Ovary (tissue), 9 donors: ENCODE results near the gene PARM1. TPM values are rescaled to one million over a fixed set of nuclear protein-coding genes. Genes with fewer than 3 reads are reported as not detected.

Experiments used
- DNase-seq, 5 donors: peaks; one replicate each; pipeline ENCODE4 v3.0.0-alpha.2; 2019 to 2020
- H3K27ac ChIP-seq, 2 donors: fragments of 200-600 bp; one replicate each; pipeline versions ENCODE4 v1.5.1 to v1.8.0; 2019 to 2022
- H3K27me3 ChIP-seq: fragments of 200-600 bp; one replicate; pipeline ENCODE4 v1.8.0; 2022
- H3K36me3 ChIP-seq: fragments of 200-600 bp; sonication (generic); one replicate; pipeline ENCODE4 v1.5.1; 2019
- H3K4me1 ChIP-seq: one replicate; pipeline ENCODE4 v1.8.1; 2013; ENCODE audit warnings: mild to moderate bottlenecking, moderate library complexity; ENCODE audit not compliant: insufficient read depth
- H3K4me3 ChIP-seq: fragments of 200-600 bp; sonication (generic); one replicate; pipeline ENCODE4 v1.5.1; 2017
- H3K9me3 ChIP-seq, 2 donors: fragments of 200-600 bp in 1 of 2; sonication (generic) in 1 of 2; one replicate each; pipeline versions ENCODE4 v1.5.1 to v1.8.1; 2013 to 2019; ENCODE audit warnings: mild to moderate bottlenecking in 1 of 2, moderate library complexity in 1 of 2
- EP300 ChIP-seq: sonication (generic); formaldehyde crosslinking; IDR thresholded peaks from one replicate; pipeline ENCODE4 v1.6.1; 2017; ENCODE audit warnings: antibody characterized with exemption
- POLR2A ChIP-seq: fragments of 450-650 bp; IDR thresholded peaks from one replicate; pipeline ENCODE4 v1.6.1; 2017; ENCODE audit warnings: antibody characterized with exemption, mild to moderate bottlenecking, moderate library complexity
- WGBS, 3 donors: extraction: QIAGEN DNeasy Blood & Tissue Kit in 1 of 3; methylation state at CpG; one replicate each; pipeline versions ENCODE4 v1.1.5 to v1.1.7; 2013 to 2017; 5-methylcytosine and 5-hydroxymethylcytosine counted together
- intact Hi-C, 4 donors: fragments of 100-400 bp; cut with DNase I; formaldehyde crosslinking; loops; one replicate each; pipeline versions ENCODE4 v1.11.0 to v1.15.1; 2022 to 2023
- polyA plus RNA-seq, 2 donors: library from polyadenylated mRNA; stranded (reverse); fragments of 200-250 nt in 1 of 2; fragments of 350-450 nt in 1 of 2; fragmentation: Illumina TruSeq in 1 of 2; extraction: RNeasy Lipid Tissue Mini Kit (QIAGEN cat#74804) in 1 of 2; gene quantifications; one replicate each; pipeline ENCODE4 v1.2.3, GENCODE V29; 2013 to 2014
- total RNA-seq, 7 donors: library from RNA; depleted of rRNA in 2 of 7; stranded (reverse); fragments of >200 nt in 2 of 7; fragmentation: NEBNext Ultra II Directional in 3 of 7; extraction: Animal tissue kit (Norgen Biotek cat#: 25700) in 3 of 7; gene quantifications; one replicate each; pipeline versions ENCODE4 v1.1.0 to v1.2.4, GENCODE V29; 2016 to 2023
- TF ChIP-seq, protein P1 (sequence below), 3 donors: fragments of 450-650 bp in 2 of 3; fragments of 200-600 bp in 1 of 3; IDR thresholded peaks; one replicate each; pipeline versions ENCODE4 v1.5.1 to v1.8.0; 2016 to 2022; ENCODE audit warnings: antibody characterized with exemption in 3 of 3, mild to moderate bottlenecking in 1 of 3
- donor health status: DM: no; HTN: no; CAD: no; lungs with moderate emphysema.
- donor health status: DM: no; HTN: no; CAD: no.
- donor health status: Bipolar disorder and iron deficiency.
- donor health status: DM: yes; HTN: yes; CAD: no.
- donor health status: DM: no; HTN: no; CAD: no.
- donor health status: DM: yes; HTN: yes; CAD: no.

Gene PARM1
- total and polyA plus RNA-seq, 9 donors = 1.9 to 90.1 (median 12.6) TPM

DNA sequence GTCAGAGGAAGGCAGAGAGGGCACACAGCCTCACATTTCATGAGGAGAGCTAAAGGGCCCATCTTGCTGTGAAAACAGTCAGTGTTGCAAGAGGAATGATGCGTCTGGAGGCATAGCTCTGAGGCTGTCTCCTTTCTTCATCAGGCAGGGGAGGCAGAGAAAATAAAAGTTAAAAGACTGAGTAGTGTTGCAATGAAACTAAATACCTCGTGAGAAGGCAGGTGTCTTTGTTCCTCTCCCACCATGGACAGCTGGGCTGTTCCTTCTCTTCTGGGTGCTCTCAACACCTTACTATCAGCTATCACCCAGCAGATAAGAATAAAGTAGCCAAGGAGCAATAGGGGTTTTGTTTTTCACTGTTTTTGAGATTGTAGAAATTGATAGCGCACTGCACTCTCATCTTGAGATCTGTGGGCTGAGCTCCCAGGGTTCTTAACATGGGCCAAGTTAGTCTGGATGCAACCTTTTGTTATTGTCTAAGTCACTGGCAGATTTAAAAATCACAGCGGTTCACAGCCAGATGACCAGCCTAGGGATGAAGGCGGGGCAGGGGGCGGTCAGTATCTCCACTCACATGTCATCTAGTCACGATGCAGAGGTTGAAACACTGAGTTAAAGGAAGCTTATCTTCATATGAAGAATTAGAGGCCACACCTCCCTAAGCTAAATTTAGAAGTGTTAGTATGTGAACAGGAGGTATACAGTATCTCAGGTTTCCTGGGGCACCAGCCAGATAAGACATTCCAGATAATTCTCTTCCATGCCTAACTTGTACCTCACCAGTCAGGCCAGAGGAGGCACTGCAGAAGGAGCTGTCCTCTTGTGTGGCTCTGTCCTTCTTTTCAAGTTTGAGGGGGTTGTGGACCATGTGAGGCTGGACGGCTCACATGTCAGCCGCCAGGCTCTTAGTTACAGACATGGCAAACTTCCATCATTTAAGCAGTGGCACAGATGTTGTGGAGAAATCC lies 36.9 kb downstream of the PARM1 start:
- H3K4me3 ChIP-seq = no peak overlapping the region
- 77 to 80% (median 77%) methylated on average over 9 of the region's 9 CpGs for WGBS, 3 donors
- TF ChIP-seq EP300 = no peak
- TF ChIP-seq, protein P1, sequence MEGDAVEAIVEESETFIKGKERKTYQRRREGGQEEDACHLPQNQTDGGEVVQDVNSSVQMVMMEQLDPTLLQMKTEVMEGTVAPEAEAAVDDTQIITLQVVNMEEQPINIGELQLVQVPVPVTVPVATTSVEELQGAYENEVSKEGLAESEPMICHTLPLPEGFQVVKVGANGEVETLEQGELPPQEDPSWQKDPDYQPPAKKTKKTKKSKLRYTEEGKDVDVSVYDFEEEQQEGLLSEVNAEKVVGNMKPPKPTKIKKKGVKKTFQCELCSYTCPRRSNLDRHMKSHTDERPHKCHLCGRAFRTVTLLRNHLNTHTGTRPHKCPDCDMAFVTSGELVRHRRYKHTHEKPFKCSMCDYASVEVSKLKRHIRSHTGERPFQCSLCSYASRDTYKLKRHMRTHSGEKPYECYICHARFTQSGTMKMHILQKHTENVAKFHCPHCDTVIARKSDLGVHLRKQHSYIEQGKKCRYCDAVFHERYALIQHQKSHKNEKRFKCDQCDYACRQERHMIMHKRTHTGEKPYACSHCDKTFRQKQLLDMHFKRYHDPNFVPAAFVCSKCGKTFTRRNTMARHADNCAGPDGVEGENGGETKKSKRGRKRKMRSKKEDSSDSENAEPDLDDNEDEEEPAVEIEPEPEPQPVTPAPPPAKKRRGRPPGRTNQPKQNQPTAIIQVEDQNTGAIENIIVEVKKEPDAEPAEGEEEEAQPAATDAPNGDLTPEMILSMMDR (IDR thresholded peaks at IDR 0.05) = no peak
- TF ChIP-seq POLR2A = no peak
- no peaks in the 10 kb centered on the region for H3K9me3 ChIP-seq
- H3K4me1 ChIP-seq = no peaks in the 10 kb centered on the region
- intact Hi-C loops = no loop called here
- no peaks in the 10 kb centered on the region for H3K36me3 ChIP-seq
- H3K27me3 ChIP-seq = no peaks in the 10 kb centered on the region
- DNase-seq = no peak
- no peak overlapping the region for H3K27ac ChIP-seq

DNA sequence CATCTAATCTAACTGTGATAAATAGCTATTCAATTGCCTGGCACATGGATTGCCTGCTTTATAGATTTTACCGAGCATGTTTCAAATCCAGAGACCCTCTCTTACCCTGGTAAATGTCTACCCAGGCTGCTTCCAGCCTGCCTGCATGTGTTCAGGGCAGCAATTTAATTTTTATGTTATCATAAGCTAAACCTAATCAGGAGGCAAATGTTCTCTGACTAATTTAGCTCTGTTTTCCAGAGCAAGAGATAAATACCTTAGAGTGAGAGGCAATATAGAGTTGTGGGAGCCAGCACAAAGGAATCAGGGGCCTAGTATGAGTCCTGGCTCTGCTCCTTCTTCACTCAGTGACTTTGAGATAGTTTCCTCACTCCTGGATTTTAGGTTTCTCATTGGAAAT lies 37.7 kb downstream of the PARM1 start:
- H3K27me3 ChIP-seq = no peaks in the 10 kb centered on the region
- intact Hi-C loops = no loop called here
- no peak for DNase-seq
- no peaks in the 10 kb centered on the region for H3K9me3 ChIP-seq
- H3K4me1 ChIP-seq = no peaks in the 10 kb centered on the region
- H3K4me3 ChIP-seq = no peak overlapping the region
- 81 to 84% (median 84%) methylated on average over 1 of the region's 1 CpG for WGBS, 3 donors
- TF ChIP-seq EP300 (no peak), POLR2A (no peak)
- TF ChIP-seq, protein P1 (IDR thresholded peaks at IDR 0.05) = no peak
- no peaks in the 10 kb centered on the region for H3K36me3 ChIP-seq
- H3K27ac ChIP-seq = no peak overlapping the region

DNA sequence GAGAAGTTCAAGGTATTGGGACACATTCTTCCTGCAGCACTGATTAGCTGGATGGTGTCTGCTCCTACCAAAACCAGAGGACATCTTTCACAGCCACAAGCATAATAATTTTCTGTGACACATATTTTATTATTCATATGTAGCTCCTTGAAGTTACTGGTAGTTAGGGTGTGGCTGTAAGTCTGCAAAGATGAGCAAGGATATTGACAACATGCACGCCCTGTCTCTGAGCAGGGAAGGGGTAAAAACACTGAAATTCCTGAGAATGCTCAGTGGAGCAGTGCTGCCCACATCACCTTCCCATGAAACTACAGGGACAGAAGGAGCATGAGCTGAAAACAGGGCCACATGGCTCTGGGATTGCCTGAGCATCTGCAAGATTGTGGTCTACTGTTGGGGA lies 38.9 kb downstream of the PARM1 start:
- no peak for TF ChIP-seq EP300
- no peak for TF ChIP-seq POLR2A
- TF ChIP-seq, protein P1 (IDR thresholded peaks at IDR 0.05) = no peak
- H3K4me1 ChIP-seq = no peaks in the 10 kb centered on the region
- no peak for DNase-seq

DNA sequence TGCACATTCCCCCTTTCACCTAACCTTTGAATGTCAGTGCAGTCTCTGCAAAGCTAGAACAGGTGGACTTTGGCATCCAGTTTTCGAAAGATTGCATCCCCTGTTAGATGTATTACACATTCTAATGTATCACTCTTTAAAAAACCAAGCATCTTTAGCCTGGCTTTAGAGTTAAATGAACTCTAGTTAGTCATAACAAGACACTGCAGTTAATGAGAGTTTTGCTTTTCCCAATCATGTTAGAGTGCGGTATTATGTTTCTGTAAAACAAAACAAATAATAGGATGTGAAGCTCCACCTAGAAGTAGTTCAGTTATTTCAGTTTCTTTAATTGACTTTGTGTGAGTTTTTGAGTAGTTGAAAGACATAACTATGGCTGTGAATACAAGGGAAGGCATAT lies 42.2 kb downstream of the PARM1 start:
- Histone ChIP-seq H3K4me3 (no peak overlapping the region), H3K27ac (no peak overlapping the region), H3K4me1 (no peaks in the 10 kb centered on the region), H3K27me3 (no peaks in the 10 kb centered on the region), H3K36me3 (no peaks in the 10 kb centered on the region), H3K9me3 (no peaks in the 10 kb centered on the region)
- intact Hi-C loops = no loop called here
- WGBS, 3 donors = 40 to 63% (median 54%) methylated on average over 2 of the region's 2 CpGs
- TF ChIP-seq, protein P1 (IDR thresholded peaks at IDR 0.05) = no peak
- DNase-seq = no peak

More for the DNA sequence above, 38.9 kb downstream of the PARM1 start:
- Histone ChIP-seq H3K9me3 (no peaks in the 10 kb centered on the region), H3K27ac (no peak overlapping the region), H3K4me3 (no peak overlapping the region), H3K36me3 (no peaks in the 10 kb centered on the region), H3K27me3 (no peaks in the 10 kb centered on the region)
- intact Hi-C loops = no loop called here
- 90 to 92% (median 91%) methylated on average over 1 of the region's 1 CpG for WGBS, 3 donors
